Activated T-helper 1 cell treated with Interleukin-2 at 50 U/mL for 16 hours (primary cell): Measurements from ENCODE around the gene RAB19.
"Not testable (repeated sequence)": the region's sequence is repeated elsewhere in the genome, so short reads cannot be mapped to it uniquely, and the experiment has no call there.

Source experiments
- DNase-seq: peaks from one replicate; pipeline ENCODE4 v3.0.0-alpha.2; 2020; ENCODE audit warnings: low read depth

The RAB19 gene

GRCh38 chr7:140402178-140402835, 1.6 kb upstream of the RAB19 start:
- DNase-seq: no peak

- no peak for DNase-seq
Observed at GRCh38 chr7:140404565-140405065, 757 bp downstream of the RAB19 start.

GRCh38 chr7:140415361-140415760, 11.5 kb downstream of the RAB19 start:
- no peak for DNase-seq

GRCh38 chr7:140415816-140416215, 12.0 kb downstream of the RAB19 start:
- not testable (repeated sequence) for DNase-seq

GRCh38 chr7:140416560-140416959, 12.7 kb downstream of the RAB19 start:
- no peak for DNase-seq

GRCh38 chr7:140417456-140418155, 13.7 kb downstream of the RAB19 start:
- DNase-seq: no peak

- DNase-seq: not testable (repeated sequence)
Observed at GRCh38 chr7:140418156-140418472, 14.3 kb downstream of the RAB19 start.

GRCh38 chr7:140418653-140419052, 14.8 kb downstream of the RAB19 start:
- DNase-seq: no peak

GRCh38 chr7:140421521-140421920, 17.7 kb downstream of the RAB19 start:
- no peak for DNase-seq

- no peak for DNase-seq
Observed at GRCh38 chr7:140423501-140423900, 19.6 kb downstream of the RAB19 start.

- no peak for DNase-seq
Observed at GRCh38 chr7:140425718-140426117, 21.9 kb downstream of the RAB19 start.

- no peak for DNase-seq
Observed at GRCh38 chr7:140426130-140426529, 22.3 kb downstream of the RAB19 start.

GRCh38 chr7:140433396-140433795, 29.5 kb downstream of the RAB19 start:
- DNase-seq: no peak

- DNase-seq: no peak
Observed at GRCh38 chr7:140435252-140435895, 31.5 kb downstream of the RAB19 start.

- DNase-seq: no peak
Observed at GRCh38 chr7:140439359-140439758, 35.5 kb downstream of the RAB19 start.

GRCh38 chr7:140440593-140440992, 36.7 kb downstream of the RAB19 start:
- no peak for DNase-seq

GRCh38 chr7:140441519-140441918, 37.7 kb downstream of the RAB19 start:
- no peak for DNase-seq

- no peak for DNase-seq
Observed at GRCh38 chr7:140446467-140446866, 42.6 kb downstream of the RAB19 start.

GRCh38 chr7:140447841-140448240, 44.0 kb downstream of the RAB19 start:
- DNase-seq: no peak

GRCh38 chr7:140448781-140449480, 45.1 kb downstream of the RAB19 start:
- DNase-seq: no peak

GRCh38 chr7:140451716-140452115, 47.9 kb downstream of the RAB19 start:
- no peak for DNase-seq

GRCh38 chr7:140453273-140453672, 49.4 kb downstream of the RAB19 start:
- no peak for DNase-seq
